NCI-H2227 treated with DMSO at 0.1 percent for 48 hours (cell line): ENCODE data around the gene IL17RE.
A peak's percentile ranks its signal among the peaks of the same experiment; 100 is the strongest.
"Not testable (repeated sequence)": the region's sequence is repeated elsewhere in the genome, so short reads cannot be mapped to it uniquely, and the experiment has no call there.

Experiments used
- DNase-seq: peaks from one replicate; lab custom pipeline; 2025; lab: John Stamatoyannopoulos, UW

The IL17RE gene, protein sequence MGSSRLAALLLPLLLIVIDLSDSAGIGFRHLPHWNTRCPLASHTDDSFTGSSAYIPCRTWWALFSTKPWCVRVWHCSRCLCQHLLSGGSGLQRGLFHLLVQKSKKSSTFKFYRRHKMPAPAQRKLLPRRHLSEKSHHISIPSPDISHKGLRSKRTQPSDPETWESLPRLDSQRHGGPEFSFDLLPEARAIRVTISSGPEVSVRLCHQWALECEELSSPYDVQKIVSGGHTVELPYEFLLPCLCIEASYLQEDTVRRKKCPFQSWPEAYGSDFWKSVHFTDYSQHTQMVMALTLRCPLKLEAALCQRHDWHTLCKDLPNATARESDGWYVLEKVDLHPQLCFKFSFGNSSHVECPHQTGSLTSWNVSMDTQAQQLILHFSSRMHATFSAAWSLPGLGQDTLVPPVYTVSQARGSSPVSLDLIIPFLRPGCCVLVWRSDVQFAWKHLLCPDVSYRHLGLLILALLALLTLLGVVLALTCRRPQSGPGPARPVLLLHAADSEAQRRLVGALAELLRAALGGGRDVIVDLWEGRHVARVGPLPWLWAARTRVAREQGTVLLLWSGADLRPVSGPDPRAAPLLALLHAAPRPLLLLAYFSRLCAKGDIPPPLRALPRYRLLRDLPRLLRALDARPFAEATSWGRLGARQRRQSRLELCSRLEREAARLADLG

DNA sequence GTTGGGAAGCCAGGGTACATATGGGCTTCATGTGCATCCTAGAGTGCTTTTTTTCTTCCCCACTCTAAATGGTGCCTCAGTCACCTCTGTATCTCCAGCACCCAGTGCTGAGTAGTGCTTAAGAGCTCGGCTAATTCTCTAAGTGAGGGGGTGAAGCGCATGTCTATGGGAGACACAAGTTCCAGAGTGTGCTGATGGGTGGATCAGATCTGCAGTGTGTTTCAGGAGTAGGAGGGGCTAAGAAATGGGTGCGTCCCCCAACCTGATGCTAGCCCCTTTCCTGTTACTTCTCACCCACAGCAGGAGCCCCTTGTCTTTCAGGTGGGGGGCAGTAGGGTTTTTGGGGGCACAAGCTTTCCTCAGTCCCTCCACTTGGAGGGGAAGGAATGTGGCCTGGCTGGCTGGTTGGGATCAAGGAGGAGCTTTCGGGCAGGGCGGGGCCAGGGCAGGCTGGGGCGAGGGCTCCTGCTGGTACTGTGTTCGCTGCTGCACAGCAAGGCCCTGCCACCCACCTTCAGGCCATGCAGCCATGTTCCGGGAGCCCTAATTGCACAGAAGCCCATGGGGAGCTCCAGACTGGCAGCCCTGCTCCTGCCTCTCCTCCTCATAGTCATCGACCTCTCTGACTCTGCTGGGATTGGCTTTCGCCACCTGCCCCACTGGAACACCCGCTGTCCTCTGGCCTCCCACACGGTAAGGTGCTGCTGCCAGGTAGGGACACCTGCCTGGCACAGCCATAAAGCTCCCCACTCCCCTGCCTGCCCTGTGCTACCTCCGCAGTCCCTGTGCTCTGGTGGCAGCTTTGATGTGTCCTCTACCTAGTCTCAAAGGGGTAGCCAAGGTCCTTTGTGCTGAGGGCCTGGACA, at the start of gene IL17RE:
Gene IL17RE (plus strand): TSS at position 477 of the 866 bp plus-strand sequence. CDS start 85 bp downstream, at position 562.
- DNase-seq, result no peak

DNA sequence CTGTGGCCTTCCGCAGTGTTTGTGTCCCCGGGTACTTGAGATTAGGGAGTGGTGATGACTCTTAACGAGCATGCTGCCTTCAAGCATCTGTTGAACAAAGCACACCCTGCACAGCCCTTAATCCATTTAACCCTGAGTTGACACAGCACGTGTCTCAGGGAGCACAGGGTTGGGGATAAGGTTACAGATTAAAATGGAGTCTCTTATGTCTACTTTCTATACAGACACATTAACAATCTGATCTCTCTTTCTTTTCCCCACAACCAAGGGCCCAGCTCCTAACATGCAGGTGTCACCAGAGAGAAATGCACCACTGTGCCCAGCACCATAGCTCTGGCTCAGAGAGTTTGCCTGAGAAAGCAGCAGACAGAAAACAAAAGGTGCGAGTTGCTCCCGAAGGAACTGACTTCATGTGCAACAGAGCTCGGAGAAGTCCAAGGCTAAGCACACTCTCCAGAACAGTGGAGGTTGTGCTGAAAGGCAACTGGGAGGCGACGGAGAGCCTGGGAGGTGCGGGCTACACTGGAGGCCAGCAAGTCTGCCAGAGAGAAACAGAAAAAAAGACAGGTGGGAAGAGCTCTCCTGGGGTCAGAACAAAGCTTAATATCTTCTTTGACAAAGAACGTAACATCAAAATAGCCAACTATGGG, 48.2 kb upstream of the IL17RE start:
- DNase-seq, result not testable (repeated sequence)

DNA sequence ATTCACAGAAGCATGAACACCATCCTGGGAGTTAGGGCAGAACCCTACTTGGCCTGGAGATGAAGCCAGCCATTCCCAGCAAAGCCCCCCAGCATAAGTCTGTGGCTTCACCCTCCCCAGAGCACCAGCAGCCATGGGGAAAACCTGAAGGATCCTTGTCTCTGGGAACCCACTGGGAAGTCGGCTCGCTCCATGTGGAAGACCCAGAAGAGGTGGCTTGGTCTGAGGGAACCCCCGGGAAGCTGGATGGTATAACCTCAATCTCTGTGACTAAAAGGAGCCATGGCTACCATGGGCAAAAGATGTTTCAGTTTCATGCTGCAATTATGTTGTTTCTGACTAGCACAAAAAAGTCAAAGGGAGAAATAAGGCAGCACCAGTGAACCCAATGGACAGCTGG, 47.1 kb upstream of the IL17RE start:
- no peak for DNase-seq

DNA sequence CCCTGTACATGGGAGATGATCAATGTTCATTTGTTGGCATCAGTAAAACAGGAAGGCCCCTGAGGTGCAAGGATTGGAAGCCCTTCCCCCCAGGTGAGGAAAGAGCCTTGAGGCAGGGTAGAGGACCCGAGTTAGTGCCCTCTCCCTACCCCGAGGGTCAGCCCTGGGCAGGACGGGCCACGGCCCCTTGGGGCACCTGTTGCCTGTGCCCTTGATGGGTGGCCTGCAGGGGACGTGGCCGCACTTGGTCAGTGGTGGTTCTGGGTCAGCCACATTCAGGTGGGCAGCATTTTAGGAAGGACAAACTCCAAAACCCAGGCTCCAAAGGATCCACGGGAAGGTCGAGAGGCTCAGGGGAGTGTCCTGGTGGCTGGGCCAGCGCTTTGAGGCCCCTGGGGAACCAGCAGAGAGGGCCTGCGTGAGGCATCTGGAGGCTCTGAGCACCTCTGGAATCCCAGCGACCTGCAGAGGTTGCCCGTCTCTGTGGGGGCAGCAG, 43.1 kb upstream of the IL17RE start:
- DNase-seq, result no peak

DNA sequence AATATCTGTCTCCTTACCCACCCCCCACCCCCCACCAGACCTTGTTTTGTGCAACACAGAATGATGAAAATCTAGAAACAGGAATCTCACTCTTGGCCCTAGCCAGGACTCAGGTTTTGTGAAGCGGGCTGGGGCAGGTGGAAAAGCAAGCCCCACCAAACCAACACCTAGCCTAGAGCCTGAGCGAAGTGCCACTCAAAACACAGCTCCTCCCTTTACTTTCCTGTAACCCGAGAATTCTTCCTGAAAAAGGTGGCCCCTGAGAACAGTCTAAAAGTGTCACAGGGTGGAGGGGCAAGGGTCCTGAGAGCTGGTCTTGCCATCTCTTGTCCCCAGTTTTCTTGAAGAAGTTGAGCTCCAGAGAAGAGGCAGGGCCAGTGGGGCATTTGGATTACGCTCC, 41.4 kb upstream of the IL17RE start:
- no peak for DNase-seq

DNA sequence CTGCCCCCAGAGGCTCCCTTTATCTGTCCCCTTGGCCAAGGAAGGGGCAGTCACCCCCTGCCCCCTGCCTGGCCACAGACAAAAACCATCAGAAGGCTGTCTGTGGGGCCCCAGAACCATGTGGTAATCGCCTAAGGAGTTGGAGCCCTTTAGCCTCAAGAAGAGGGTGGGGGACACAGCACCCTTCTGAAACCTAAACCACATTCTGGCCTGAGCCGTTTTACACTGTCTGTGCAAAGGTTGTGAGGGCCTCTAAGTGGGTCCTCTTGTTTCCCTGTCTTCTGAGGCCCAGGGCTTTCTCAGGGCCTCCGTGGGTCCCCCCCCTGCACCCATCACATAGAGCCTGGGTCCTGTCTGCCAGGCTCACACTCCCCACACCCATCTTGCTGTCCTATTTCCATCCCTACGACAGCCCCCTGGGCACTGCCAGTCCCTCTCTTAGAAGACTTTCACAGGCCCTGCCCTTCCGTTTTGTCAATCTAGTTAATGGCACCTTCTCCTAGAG, 41.0 kb upstream of the IL17RE start:
- DNase-seq, result no peak

DNA sequence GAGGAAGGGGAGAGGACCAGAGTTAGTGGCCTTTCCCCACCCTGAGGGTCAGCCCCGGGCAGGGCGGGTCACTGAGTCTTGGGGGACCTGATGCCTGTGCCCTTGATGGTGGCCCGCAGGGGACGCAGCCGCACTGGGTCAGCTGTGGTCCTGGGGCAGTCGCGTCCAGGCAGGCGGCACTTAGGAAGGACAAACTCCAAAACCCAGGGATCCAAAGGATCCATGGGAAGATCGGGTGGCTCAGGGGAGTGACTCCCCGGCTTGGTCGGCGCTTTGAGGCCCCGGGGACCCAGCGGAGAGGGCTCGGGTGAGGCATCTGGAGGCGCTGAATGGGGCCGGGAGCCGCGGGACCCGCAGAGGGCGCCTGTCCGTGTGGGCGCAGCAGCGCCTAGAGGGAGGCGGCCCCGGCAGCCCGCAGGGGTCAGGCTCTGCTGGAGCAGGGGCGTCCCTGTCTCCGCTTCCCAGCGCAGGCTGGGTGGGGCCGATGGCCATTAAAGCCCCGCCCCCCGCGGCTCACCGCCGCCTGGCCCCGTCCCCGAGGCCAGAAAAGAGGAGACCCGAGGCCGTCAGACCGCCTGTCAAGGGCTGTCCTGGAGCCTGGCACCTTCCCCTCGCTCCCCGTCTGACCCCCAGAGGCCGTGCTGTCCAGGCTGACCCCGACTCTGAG, 40.1 kb upstream of the IL17RE start:
- DNase-seq, result no peak

DNA sequence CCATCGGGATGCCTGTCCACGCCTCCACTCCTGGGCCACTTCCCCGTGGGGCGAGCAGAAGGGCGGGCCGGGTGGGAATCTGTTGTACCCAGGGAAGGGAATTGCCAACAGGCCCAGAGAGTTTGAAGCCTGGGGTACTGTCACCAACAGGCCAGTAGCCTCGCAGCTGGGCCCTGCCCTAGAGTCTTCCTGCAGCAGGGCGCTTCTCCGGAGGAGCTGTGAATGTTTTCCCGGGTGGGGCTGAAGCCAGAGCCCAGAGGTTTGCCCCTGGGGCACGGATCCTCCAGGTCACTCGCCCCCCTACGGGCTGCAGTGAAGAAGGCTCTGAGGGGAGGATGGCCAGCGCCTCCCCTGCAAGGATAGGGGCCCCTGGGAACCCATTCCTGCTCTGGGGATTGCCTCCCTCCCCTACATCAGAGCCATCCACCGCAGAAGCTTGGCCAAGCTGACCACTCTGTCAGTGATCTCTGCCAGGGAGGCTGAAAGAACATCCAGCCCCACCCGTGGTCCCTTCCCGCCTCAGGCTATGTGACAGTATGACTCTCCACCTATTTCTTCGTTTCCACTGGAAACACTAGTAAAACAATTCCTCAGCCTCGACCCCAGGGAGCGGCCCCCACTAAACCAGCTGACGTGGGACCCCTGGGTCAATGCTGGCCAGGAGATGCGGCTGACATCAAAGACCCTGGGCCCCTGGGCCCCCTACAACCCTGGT, 39.4 kb upstream of the IL17RE start:
- DNase-seq, result no peak

DNA sequence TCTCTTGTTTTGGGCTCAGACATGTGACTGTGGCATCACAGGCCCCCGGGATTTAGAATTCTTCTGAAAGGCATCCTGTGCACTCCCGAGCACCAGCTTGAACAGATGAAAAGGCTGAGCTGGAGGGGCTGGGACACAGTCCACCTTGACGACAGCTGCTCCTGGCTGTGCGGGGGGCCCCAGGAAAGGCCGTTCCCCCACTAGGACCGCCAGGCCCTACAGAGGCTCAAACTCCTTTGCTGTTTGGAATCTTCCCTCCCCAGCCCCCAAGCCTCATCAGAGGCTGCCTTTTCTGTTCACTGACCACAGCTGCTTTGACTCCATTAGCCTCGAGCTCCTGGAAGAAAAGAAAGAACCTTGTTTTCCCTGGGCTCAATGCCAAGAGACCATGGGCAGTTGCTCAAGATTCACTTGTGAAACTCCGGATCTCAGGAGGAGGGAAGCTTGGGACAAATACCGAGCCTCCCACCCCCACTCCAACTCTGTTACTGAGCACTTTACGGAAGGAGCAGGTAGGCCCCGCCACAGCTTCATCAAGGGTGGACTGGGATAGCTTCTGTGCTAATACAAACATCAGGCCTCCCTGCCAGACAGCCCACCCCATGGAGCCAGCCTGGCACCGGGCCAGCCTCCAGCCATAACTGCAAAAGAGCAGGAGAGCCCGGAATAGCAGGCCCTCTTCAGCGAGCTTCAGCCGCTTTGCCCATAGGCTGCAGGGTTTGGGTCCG, 38.3 kb upstream of the IL17RE start:
- peak; percentile 55 for DNase-seq

DNA sequence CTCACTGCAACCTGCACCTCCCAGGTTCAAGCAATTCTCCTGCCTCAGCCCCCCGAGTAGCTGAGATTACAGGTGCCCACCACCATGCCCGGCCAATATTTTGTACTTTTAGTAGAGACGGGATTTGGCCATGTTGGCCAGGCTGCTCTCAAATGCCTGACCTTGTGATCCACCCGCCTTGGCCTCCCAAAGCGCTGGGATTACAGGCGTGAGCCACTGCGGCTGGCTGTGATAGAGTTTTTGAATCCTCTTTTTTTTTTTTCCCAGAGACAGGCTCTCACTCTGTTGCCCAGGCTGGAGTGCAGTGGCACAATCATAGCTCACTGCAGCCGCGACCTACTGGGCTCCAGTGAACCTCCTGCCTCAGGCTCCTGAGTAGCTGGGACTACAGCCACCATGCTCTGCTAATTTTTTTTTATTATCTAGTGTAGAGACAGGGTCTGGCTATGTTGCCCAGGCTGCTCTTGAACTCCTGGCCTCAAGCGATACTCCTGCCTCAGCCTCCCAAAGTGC, 37.5 kb upstream of the IL17RE start:
- DNase-seq, result not testable (repeated sequence)

DNA sequence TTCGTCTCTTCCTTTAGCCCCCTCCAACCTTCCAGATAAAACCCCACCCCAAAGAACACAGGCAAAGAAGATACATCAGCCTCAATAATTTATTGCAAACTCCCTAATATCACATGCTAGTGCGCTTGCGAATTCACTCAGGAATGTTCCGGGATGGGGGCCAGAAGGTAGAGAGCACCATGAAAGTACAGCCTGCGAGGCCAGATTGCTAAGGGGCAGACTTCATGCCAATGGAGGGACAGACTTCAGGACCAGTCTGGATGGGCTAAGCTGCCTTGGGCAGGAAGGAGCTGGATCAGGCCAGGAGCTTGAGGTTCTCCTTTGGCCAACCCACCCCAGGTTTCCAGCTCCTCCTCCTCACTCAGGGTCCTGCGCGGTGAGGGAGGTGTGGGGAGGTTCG, 36.0 kb upstream of the IL17RE start:
- DNase-seq, result no peak

DNA sequence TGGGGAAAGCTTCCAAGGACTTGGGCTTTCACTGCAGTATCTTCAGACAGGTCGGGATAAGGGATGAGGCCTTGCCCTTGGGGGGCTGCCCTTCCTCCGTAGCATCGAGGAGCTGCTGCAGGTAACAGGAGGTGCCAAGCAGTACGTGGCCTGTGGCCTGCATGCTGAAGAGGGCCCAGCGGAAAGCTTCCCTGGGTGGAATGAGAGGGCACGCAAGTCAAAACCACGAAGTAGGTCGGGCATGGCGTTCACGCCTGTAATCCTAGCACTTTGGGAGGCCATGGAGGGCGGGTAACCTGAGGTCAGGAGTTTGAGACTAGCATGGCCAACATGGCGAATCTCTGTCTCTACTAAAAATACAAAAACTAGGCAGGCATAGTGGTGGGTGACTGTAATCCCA, 35.5 kb upstream of the IL17RE start:
- DNase-seq, result no peak

DNA sequence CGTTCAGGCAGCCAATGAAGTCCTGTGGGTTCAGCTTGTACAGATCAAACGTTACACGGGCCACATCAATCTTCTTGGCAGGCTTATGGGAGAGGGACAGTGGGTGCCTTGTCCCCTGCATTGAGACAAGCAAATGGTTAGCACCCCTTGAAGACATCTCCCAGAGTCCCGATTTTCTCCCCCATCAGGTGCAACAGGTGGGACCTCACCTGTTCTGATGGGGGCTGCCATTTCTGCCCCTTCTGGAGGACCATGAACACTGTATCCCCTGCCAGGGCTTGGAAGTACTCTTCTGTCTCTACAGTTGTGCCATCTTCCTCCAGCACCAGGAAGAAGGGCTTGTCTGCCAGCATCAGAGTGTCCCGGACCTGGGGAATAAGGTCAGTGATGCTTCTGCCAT, 32.7 kb upstream of the IL17RE start:
- no peak for DNase-seq

DNA sequence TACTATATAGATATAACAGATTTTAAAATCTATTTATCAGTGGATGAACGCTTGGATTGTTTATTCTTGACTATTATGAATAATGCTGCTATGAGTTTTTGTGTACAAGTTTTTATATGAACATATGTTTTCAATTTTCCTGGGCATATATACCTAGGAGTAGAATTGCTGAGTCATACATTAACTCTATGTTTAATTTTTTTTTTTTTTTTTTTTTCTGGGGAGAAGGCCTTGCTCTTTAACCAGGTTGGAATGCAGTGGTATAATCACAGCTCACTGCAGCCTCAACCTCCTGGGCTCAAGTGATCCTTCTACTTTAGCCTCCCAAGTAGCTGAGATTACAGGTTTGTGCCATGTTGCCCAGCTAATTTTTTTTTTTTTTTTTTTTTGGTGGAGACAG, 31.7 kb upstream of the IL17RE start:
- DNase-seq, result no peak

DNA sequence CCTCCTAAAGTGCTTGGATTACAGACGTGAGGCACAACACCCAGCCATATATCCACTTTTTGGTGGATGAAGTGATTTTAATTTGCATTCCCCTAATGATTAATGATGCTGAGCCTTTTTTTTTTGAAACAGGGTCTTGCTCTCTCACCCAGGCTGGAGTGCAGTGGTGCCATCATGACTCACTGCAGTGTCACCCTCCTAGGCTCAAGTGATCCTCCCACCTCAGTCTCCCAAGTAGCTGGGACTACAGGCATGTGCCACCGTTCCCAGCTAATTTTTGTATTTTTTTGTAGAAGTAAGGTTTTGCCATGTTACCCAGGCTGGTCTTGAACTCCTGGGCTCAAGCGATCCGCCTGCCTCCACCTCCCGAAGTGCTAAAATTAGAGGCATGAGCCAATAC, 30.6 kb upstream of the IL17RE start:
- DNase-seq, result not testable (repeated sequence)

DNA sequence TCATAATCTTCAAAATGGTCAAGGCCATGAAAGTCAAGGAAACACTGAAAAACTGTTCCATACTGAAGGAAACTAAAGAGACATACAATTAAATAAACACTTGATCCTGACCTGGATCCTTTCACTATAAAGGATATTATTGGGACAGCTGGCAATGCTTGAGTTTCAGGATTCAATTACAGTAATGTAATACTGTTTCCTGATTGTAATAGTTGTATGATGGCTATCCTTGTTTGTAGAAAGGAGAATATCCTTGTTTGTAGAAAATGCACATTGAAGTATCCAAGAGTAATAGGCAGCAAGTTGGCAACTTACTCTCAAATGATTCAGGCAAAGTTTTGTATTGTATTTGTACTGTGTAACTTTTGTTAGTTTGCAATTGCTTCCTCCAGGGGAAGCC, 27.2 kb upstream of the IL17RE start:
- DNase-seq, result peak; percentile 35

DNA sequence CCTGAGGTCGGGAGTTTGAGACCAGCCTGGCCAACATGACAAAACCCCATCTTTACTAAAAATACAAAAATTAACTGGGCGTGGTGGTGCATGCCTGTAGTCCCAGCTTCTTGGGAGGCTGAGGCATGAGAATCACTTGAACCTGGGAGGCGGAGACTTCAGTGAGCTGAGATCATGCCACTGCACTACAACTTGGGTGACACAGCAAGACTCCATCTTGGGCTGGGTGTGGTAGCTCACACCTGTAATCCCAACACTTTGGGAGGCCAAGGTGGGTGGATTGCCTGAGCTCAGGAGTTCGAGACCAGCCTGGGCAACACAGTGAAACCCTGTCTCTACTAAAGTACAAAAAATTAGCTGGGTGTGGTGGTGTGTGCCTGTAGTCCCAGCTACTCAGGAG, 26.4 kb upstream of the IL17RE start:
- not testable (repeated sequence) for DNase-seq

DNA sequence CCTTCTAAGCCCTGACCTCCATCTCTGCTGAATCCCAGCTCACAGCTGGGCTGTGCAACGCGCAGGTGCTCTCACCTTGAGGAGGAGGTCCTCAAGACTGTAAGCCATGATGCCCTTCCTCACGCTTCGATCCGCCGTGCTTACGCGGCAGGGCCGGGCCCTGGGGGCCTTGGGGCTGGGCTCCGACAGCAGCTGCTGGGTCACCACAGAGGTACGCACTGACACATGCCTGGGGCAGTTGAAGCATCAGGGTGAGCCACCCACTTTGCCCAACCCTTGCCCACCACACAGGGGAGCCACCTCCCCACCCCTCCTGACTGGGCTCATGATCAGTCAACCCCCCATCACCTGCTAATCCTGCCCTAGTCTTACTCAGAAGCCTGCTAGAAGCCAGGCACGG, 25.7 kb upstream of the IL17RE start:
- DNase-seq, result no peak

DNA sequence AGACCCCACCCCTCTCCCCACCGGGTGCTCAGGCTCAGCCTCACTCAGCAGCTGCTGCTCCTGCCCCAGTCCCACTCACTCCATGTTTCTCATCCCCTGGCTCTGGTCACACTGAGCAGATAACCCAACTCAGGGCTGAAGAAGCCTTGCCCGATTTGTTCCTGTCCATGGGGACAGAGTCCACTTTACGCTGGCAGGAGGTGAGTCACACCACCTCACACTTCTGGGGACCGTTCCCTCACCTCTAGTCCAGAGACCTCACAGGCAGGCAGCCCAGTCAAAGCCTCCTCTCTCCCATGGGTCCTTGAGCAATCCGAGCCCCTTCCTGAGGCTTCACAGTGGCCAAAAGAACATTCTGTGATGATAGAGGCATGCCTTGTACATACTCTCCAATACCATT, 23.9 kb upstream of the IL17RE start:
- DNase-seq, result no peak
